ENCODE measurements around the gene GZMM. TPM values are rescaled to one million over a fixed set of nuclear protein-coding genes. Genes with fewer than 3 reads are reported as not detected.

GZMM gene
- total RNA-seq, 1 experiment from 2014 or later: 0.66 TPM

DNA sequence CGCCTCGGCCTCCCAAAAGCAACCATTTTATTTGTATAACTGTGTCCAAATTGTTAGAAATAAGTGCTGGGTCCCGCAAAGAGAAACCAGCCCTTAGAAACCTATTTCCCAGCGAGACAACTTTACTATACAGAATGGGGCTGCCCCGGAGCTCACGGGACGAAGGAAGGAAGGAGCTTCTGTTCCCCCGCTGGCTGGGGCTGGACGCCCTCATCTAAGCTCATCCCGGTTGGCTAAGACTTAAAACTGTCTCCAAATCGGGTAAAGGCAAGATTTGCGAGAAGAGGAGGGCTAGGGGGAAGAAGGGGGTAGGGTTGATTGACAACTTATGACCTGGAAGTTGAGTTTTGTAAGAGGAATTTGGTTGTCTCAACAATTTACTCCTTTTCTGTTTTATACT, 16.3 kb downstream of the GZMM start:
- no peak overlapping the region for H3K4me3 Mint-ChIP-seq
- TF ChIP-seq, protein P1, sequence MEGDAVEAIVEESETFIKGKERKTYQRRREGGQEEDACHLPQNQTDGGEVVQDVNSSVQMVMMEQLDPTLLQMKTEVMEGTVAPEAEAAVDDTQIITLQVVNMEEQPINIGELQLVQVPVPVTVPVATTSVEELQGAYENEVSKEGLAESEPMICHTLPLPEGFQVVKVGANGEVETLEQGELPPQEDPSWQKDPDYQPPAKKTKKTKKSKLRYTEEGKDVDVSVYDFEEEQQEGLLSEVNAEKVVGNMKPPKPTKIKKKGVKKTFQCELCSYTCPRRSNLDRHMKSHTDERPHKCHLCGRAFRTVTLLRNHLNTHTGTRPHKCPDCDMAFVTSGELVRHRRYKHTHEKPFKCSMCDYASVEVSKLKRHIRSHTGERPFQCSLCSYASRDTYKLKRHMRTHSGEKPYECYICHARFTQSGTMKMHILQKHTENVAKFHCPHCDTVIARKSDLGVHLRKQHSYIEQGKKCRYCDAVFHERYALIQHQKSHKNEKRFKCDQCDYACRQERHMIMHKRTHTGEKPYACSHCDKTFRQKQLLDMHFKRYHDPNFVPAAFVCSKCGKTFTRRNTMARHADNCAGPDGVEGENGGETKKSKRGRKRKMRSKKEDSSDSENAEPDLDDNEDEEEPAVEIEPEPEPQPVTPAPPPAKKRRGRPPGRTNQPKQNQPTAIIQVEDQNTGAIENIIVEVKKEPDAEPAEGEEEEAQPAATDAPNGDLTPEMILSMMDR (conservative IDR thresholded peaks at IDR 0.05): no peak
- H3K18ac ChIP-seq (ENCODE audit: insufficient read length, low read depth, low read length): no peak overlapping the region
- no peak overlapping the region for H2AFZ ChIP-seq (ENCODE audit: low read length)
- no peak overlapping the region for H3K27ac ChIP-seq (ENCODE audit: insufficient read length, low read depth, low read length)
- no peak overlapping the region for H2BK5ac ChIP-seq (ENCODE audit: insufficient read length, low read length)
- H3K9me3 Mint-ChIP-seq: peaks cover 16 to 21% of the 10 kb centered on the region in 2 experiments; a peak in 4 of 5 replicates
- no peaks in the 10 kb centered on the region for H4K20me1 ChIP-seq (ENCODE audit: control insufficient read depth, insufficient read depth, insufficient read length)
- H4K8ac ChIP-seq (replicated peaks; ENCODE audit: insufficient read length, low read depth, low read length): no peak overlapping the region
- H3K27me3 ChIP-seq (ENCODE audit: insufficient read depth, low read length): no peaks in the 10 kb centered on the region
- H3K23ac ChIP-seq (ENCODE audit: insufficient read length, low read depth, low read length): no peak overlapping the region
- H2BK20ac ChIP-seq (ENCODE audit: low read depth, low read length, poor library complexity, severe bottlenecking): no peak overlapping the region
- H3K4me1 ChIP-seq (ENCODE audit: insufficient read depth, low read length): no peaks in the 10 kb centered on the region; the same call in 1 of the 2 replicates
- no peak overlapping the region for H4K91ac ChIP-seq (ENCODE audit: insufficient read length, low read depth, low read length)
- H3K79me1 ChIP-seq (ENCODE audit: insufficient read depth, low read depth, low read length, poor library complexity, severe bottlenecking): no peaks in the 10 kb centered on the region
- H3K9ac ChIP-seq (ENCODE audit: extremely low read depth, insufficient read length, low read length): no peak overlapping the region
- no peak overlapping the region for H2BK12ac ChIP-seq (ENCODE audit: insufficient read length, low read depth, low read length)
- no peak overlapping the region for H3K4ac ChIP-seq (ENCODE audit: low read depth, low read length)
- H3K9me3 ChIP-seq (ENCODE audit: control insufficient read depth, low read depth, low read length): no peaks in the 10 kb centered on the region
- no peak overlapping the region for H4K5ac ChIP-seq (ENCODE audit: insufficient read length, low read depth, low read length)
- H3K27ac Mint-ChIP-seq: no peak overlapping the region; a peak in 1 of 7 replicates
- no peaks in the 10 kb centered on the region for H3K79me2 ChIP-seq (ENCODE audit: insufficient read depth, low read length)
- no peak overlapping the region for H3K56ac ChIP-seq (ENCODE audit: insufficient read length, low read depth, low read length)
- no peak overlapping the region for H2BK15ac ChIP-seq (ENCODE audit: low read depth, low read length)
- DNase-seq: no peak
- H2AK5ac ChIP-seq (ENCODE audit: insufficient read length, low read length): no peak overlapping the region
- WGBS (ENCODE audit: extremely low coverage, insufficient read length, low lambda C conversion rate): no CpG with 5 or more reads among the region's 12 CpGs
- no peak overlapping the region for H2BK120ac ChIP-seq (ENCODE audit: low read depth, low read length, poor library complexity, severe bottlenecking)
- H3T11ph ChIP-seq (ENCODE audit: low read length): no peak overlapping the region
- peaks cover 17% of the 10 kb centered on the region for H3K27me3 Mint-ChIP-seq (ENCODE audit: low read depth)
- H3K4me2 ChIP-seq (ENCODE audit: insufficient read depth, insufficient read length, low read length): no peak overlapping the region
- no peak overlapping the region for H3K14ac ChIP-seq (ENCODE audit: insufficient read depth, low read length)
- no peaks in the 10 kb centered on the region for H3K23me2 ChIP-seq (ENCODE audit: insufficient read length, low read depth, low read length, poor library complexity, severe bottlenecking)
- peaks cover 15 to 16% of the 10 kb centered on the region in 2 experiments for H3K4me1 Mint-ChIP-seq
- H3K36me3 Mint-ChIP-seq (ENCODE audit: insufficient read depth in 1 of 3, low read depth in 3 of 3): peaks cover 9 to 12% (median 9%) of the 10 kb centered on the region in 3 experiments; a peak in 6 of 7 replicates
